ENCODE data around the gene ZNF358.

Gene ZNF358

GRCh38 chr19:7519361-7520130, 3.6 kb downstream of the ZNF358 start:
- in situ Hi-C loops (cut with HindIII; ENCODE audit: low sequenced_read_pairs), result no loop called here

DNA sequence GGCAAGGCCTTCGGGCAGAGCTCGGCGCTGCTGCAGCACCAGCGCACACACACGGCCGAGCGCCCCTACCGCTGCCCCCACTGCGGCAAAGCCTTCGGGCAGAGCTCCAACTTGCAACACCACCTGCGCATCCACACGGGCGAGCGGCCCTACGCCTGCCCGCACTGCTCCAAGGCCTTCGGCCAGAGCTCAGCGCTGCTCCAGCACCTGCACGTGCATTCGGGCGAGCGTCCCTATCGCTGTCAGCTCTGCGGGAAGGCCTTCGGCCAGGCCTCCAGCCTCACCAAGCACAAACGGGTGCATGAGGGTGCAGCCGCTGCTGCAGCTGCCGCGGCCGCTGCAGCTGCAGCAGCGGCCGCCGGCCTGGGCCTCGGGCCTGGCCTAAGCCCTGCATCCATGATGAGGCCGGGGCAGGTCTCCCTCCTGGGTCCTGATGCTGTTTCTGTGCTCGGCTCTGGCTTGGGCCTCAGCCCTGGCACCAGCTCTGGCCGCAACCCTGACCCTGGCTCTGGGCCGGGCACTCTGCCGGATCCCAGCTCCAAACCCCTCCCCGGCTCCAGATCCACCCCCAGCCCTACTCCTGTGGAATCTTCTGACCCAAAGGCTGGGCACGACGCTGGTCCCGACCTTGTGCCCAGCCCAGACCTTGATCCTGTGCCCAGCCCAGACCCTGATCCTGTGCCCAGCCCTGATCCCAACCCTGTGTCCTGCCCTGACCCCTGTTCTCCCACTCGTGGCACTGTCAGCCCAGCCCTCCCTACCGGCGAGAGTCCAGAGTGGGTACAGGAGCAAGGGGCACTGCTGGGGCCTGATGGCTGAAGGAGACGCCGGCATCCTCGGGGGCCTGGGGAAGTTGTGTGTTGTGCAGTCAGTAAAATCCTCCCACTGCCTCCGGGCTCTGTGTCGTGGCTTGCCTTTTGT, 4.5 kb downstream of the ZNF358 start:
- in situ Hi-C loops (cut with HindIII; ENCODE audit: low sequenced_read_pairs), result no loop called here

- in situ Hi-C loops (cut with HindIII; ENCODE audit: low sequenced_read_pairs), result no loop called here
Observed at GRCh38 chr19:7521551-7522071, 5.7 kb downstream of the ZNF358 start.

DNA sequence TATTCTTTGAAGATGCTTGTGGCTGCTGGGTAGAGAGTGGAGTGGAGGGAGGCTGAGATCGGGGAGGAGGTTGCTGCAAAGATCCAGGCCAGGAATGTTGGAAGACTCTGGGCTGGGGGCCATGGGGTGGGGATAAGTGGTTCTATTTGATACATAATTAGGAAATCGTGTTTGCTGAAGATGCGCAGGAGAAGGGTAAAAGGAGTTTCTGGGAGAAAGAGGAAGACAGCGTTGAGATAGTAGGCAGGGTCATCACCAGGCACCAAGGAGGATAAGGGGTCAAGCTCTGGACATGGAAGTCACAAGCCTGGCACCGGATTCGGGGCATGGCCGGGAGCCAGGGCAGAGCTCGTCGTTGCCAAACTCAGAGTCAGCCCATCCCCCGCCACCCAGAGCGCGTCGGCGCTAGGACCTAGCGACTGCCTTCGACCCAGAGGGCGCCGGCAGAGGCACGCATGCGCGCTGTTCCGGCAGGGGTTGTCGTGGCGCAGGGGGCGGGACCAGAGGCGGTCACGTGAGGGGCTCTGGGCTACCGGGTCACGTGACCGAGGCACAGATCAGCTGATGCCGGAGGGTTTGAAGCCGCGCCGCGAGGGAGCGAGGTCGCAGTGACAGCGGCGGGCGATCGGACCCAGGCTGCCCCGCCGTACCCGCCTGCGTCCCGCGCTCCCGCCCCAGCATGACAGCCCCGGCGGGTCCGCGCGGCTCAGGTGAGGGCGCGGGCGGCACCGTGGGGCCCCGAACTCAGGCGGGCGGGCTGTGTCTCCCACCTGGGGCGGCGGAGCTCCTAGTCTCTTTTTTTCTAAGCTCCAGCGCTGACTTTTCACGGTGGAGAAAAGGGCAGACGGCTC, 6.4 kb downstream of the ZNF358 start, which contains the start of gene MCOLN1:
TSS of gene MCOLN1 (plus strand) at position 553 of the 851 bp plus-strand sequence. CDS start at position 680, 127 bp downstream.
- in situ Hi-C loops (cut with HindIII; ENCODE audit: low sequenced_read_pairs), result no loop called here

GRCh38 chr19:7522923-7523667, 7.2 kb downstream of the ZNF358 start:
- in situ Hi-C loops (cut with HindIII; ENCODE audit: low sequenced_read_pairs), result no loop called here

DNA sequence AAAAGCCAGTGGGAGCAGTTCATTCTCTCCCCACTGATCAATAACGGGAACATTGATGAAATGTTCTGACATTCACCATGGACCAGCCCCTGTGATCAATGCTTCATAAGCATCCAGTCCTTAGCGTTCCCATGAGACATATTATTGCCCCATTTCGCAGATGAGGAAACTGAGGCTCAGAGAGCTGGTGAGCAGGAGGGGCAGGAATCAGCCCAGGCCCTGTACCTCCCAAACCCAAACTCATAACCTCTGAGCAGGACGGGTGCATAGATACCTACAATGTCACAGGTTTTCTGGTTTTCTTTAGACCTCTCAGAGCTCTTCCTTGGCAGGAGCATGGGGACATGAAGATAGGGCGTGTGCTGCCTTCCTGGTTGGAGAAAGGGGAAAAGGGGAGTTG, 8.6 kb downstream of the ZNF358 start:
- in situ Hi-C loops (cut with HindIII; ENCODE audit: low sequenced_read_pairs), result no loop called here

DNA sequence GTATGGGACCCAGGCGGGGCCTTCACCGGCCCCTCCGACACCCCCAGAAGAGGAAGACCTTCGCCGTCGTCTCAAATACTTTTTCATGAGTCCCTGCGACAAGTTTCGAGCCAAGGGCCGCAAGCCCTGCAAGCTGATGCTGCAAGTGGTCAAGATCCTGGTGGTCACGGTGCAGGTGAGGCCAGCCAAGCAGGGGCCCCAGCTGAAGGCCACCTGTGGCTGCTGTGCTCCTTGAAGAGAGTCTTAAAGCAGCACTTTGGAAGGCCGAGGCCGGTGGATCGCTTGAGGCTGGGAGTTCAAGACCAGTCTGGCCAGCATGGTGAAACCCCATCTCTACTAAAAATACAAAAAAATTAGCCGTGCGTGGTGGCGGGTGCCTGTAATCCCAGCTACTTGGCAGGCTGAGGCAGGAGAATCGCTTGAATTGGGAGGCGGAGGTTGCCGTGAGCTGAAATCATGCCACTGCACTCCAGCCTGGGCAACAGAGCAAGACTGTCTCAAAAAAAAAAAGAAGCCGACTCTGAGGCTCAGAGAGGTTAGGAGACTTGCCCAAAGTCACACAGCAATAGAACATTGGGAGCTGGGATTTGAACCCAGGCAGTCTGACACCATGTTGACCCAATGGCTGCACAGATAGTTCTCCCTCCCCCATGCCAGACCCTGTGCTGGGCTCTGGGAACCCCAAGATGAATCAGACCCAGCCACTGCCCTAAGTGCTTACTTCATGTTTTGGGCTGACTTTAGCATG, 9.3 kb downstream of the ZNF358 start:
- in situ Hi-C loops (cut with HindIII; ENCODE audit: low sequenced_read_pairs), result no loop called here

- in situ Hi-C loops (cut with HindIII; ENCODE audit: low sequenced_read_pairs), result no loop called here
Observed at GRCh38 chr19:7526059-7526929, 10.4 kb downstream of the ZNF358 start.

- in situ Hi-C loops (cut with HindIII; ENCODE audit: low sequenced_read_pairs), result no loop called here
Observed at GRCh38 chr19:7527516-7528191, 11.8 kb downstream of the ZNF358 start.

GRCh38 chr19:7528192-7528519, 12.3 kb downstream of the ZNF358 start:
- in situ Hi-C loops (cut with HindIII; ENCODE audit: low sequenced_read_pairs), result no loop called here

DNA sequence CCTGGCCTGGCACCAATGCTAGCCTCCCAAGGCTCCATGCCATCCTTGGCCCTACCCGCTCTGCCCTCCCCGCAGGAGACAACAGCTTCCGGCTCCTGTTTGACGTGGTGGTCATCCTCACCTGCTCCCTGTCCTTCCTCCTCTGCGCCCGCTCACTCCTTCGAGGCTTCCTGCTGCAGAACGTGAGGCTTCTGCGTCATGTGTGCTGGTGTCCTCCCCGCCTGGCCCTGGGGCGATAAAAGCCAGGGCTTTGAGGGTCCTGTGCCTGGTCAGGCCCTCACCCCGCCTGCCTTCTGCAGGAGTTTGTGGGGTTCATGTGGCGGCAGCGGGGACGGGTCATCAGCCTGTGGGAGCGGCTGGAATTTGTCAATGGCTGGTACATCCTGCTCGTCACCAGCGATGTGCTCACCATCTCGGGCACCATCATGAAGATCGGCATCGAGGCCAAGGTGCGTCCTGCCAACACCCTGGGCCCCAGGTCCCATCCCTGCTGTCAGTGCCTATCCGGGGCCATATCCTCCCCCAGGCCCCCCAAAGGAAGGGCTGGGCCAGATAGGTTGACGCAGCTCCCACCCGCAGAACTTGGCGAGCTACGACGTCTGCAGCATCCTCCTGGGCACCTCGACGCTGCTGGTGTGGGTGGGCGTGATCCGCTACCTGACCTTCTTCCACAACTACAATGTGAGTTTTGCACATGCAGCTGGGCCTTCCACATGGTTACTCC, 12.8 kb downstream of the ZNF358 start:
- in situ Hi-C loops (cut with HindIII; ENCODE audit: low sequenced_read_pairs), result no loop called here

- in situ Hi-C loops (cut with HindIII; ENCODE audit: low sequenced_read_pairs), result no loop called here
Observed at GRCh38 chr19:7529246-7529600, 13.3 kb downstream of the ZNF358 start.

DNA sequence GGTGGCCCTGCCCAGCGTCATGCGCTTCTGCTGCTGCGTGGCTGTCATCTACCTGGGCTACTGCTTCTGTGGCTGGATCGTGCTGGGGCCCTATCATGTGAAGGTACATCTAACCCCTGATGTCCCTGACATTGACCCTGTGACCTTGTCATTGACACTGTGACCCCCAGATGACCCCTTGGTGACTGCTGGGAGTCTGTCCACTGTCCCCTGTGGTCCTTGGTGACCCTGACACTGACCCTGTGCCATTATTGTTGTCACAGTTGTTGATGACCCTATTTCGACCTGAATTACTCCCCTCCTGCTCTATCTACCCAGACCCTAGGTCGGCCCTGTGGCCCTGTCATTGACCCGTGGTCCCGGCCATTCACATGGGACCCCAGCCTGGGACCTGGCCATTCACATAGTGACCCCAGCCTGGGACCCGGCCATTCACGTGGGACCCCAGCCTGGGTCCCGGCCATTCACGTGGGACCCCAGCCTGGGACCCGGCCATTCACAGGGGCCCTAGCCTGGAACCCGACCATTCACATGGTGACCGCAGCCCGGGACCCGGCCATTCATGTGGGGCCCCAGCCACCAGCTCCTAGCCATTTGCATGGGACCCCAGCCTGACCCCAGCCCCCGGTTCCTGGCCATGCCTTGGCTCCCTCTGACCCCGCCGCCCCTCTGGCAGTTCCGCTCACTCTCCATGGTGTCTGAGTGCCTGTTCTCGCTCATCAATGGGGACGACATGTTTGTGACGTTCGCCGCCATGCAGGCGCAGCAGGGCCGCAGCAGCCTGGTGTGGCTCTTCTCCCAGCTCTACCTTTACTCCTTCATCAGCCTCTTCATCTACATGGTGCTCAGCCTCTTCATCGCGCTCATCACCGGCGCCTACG, 13.9 kb downstream of the ZNF358 start:
- in situ Hi-C loops (cut with HindIII; ENCODE audit: low sequenced_read_pairs), result no loop called here

GRCh38 chr19:7533281-7533885, 17.5 kb downstream of the ZNF358 start:
- in situ Hi-C loops (cut with HindIII; ENCODE audit: low sequenced_read_pairs), result no loop called here

DNA sequence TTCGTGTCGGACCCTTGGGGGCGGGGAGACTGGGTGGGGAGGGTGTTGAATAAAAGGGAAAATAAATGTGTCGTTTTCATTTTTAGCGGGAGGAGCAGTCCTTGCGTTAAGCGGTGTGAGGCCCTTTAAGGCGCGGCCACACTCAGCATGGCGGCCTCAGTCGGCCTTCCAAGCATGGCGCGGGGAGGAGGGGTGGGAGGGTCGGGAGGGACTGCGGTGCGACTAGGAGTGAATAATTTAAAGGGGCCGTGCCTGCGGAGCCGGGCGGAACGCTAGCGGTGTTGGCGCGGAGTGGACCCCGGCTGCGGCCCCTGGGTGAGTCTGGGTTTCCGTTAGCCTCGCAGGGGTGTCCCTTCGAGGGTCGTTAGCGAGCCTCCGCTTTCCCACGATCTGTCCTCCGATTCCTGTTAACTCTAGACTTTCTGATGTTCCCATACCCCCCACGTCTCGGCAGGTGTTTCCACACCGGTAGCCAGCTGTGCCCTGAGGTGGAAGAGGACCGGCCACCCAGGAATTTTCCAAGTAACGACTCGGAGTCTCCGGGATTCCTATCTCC, 18.1 kb downstream of the ZNF358 start:
- in situ Hi-C loops (cut with HindIII; ENCODE audit: low sequenced_read_pairs), result no loop called here

All from DLD1 (cell line).